ENCODE results near the gene NUPR1. TPM values are rescaled to one million over a fixed set of nuclear protein-coding genes. Genes with fewer than 3 reads are reported as not detected.
A peak's percentile ranks its signal among the peaks of the same experiment; 100 is the strongest.

Gene NUPR1
- total and polyA plus RNA-seq, 2 of the 13 experiments (the other 11 are each of a cell fraction or from before 2014, with no cell fraction given), result 18.0 to 25.6 TPM

- TF ChIP-seq ERF (CRISPR knock-in tag; IDR thresholded peaks at IDR 0.05) (peak; percentile 91), ZNF280D (CRISPR knock-in tag; IDR thresholded peaks at IDR 0.05) (peak; percentile 81; the same call in 1 of the 2 replicates), ZFP91 (CRISPR knock-in tag; IDR thresholded peaks at IDR 0.05; ENCODE audit: borderline replicate concordance) (peak; percentile 70), ISX (CRISPR knock-in tag; conservative IDR thresholded peaks at IDR 0.05) (no peak), ZBTB10 (CRISPR knock-in tag; IDR thresholded peaks at IDR 0.05; ENCODE audit: borderline replicate concordance) (peak; percentile 93), REL (CRISPR knock-in tag; conservative IDR thresholded peaks at IDR 0.05) (no peak), PRMT3 (CRISPR knock-in tag; IDR thresholded peaks at IDR 0.05; ENCODE audit: borderline replicate concordance, low read depth) (no peak), ZC3H4 (CRISPR knock-in tag; IDR thresholded peaks at IDR 0.05; ENCODE audit: borderline replicate concordance) (no peak), PAWR (CRISPR knock-in tag; IDR thresholded peaks at IDR 0.05; ENCODE audit: borderline replicate concordance) (no peak), ZNF720 (CRISPR knock-in tag; IDR thresholded peaks at IDR 0.05) (no peak), ZNF749 (CRISPR knock-in tag; IDR thresholded peaks at IDR 0.05; ENCODE audit: borderline replicate concordance) (no peak), HNF1B (CRISPR knock-in tag; IDR thresholded peaks at IDR 0.05) (peak; percentile 89), ZNF207 (IDR thresholded peaks at IDR 0.05; ENCODE audit: borderline replicate concordance) (no peak), FOXK1 (CRISPR knock-in tag; IDR thresholded peaks at IDR 0.05; ENCODE audit: borderline replicate concordance, low read depth) (no peak), CREM (IDR thresholded peaks at IDR 0.05) (peak; percentile 87), CREM (CRISPR knock-in tag; IDR thresholded peaks at IDR 0.05) (no peak), TCF12 (IDR thresholded peaks at IDR 0.05) (no peak), TCF12 (CRISPR knock-in tag; IDR thresholded peaks at IDR 0.05) (peak; percentile 60; the same call in 1 of the 2 replicates), PTBP1 (IDR thresholded peaks at IDR 0.05; ENCODE audit: low read depth, low read length, poor library complexity, severe bottlenecking) (no peak), ARNT2 (CRISPR knock-in tag; IDR thresholded peaks at IDR 0.05; ENCODE audit: low read depth) (peak; percentile 56; the same call in 1 of the 2 replicates)
Measured at GRCh38 chr16:28526201-28527099, 12.3 kb downstream of the NUPR1 start (continued).
